Measurements from ENCODE around the gene CAPN12. TPM values are rescaled to one million over a fixed set of nuclear protein-coding genes. Genes with fewer than 3 reads are reported as not detected.
A peak's percentile ranks its signal among the peaks of the same experiment; 100 is the strongest.

CAPN12 gene
- total and polyA plus RNA-seq, 5 donors from 2014 or later: 1.0 to 6.1 (median 2.2) TPM

DNA sequence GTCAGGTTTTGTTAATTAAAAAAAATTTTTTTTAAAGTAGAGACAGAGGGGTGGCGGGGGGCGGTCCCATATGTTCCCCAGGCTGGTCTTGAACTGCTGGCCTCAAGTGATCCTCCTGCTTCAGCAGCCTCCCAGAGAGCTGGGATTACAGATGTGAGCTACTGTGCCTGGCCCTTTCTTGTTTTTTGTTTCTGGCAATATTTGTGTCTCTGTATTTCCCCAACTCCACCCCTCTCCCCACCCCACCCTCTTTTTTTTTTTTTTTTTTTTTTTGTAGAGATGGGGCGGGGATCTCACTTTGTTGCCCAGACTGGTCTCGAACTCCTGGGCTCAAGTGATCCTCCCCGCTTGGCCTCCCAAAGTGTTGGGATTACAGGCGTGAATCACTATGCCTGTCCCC lies 600 bp upstream of the CAPN12 start:
- H3K4me1 ChIP-seq (ENCODE audit: control insufficient read depth, insufficient read depth, low read length, poor library complexity, severe bottlenecking): peaks cover 5% of the 10 kb centered on the region
- H3K9me3 ChIP-seq (ENCODE audit: control insufficient read depth in 2 of 2, low read length in 2 of 2): no peaks in the 10 kb centered on the region
- Mint-ChIP-seq H3K4me1 (peaks cover 0 to 4% (median under 1%) of the 10 kb centered on the region in 4 donors), H3K9me3 (peaks cover 0 to 2% (median 0%) of the 10 kb centered on the region in 7 donors), H3K27ac (peak overlapping the region in 1 of 3 donors; percentile 48), H3K4me3 (no peak overlapping the region), H3K27me3 (peaks cover 15% of the 10 kb centered on the region), H3K36me3 (no peaks in the 10 kb centered on the region)
- ATAC-seq (ENCODE audit: low read depth in 2 of 2) (no peak), DNase-seq (no peak)
- H3K4me3 ChIP-seq (ENCODE audit: low read depth, low read length): no peak overlapping the region
- no peaks in the 10 kb centered on the region for H3K36me3 ChIP-seq (ENCODE audit: control insufficient read depth, insufficient read depth, low read length)
- H3K27ac ChIP-seq (ENCODE audit: insufficient read depth, low read length, poor library complexity, severe bottlenecking): no peak overlapping the region
- no peaks in the 10 kb centered on the region for H3K27me3 ChIP-seq (ENCODE audit: control insufficient read depth, insufficient read depth, low read length)

DNA sequence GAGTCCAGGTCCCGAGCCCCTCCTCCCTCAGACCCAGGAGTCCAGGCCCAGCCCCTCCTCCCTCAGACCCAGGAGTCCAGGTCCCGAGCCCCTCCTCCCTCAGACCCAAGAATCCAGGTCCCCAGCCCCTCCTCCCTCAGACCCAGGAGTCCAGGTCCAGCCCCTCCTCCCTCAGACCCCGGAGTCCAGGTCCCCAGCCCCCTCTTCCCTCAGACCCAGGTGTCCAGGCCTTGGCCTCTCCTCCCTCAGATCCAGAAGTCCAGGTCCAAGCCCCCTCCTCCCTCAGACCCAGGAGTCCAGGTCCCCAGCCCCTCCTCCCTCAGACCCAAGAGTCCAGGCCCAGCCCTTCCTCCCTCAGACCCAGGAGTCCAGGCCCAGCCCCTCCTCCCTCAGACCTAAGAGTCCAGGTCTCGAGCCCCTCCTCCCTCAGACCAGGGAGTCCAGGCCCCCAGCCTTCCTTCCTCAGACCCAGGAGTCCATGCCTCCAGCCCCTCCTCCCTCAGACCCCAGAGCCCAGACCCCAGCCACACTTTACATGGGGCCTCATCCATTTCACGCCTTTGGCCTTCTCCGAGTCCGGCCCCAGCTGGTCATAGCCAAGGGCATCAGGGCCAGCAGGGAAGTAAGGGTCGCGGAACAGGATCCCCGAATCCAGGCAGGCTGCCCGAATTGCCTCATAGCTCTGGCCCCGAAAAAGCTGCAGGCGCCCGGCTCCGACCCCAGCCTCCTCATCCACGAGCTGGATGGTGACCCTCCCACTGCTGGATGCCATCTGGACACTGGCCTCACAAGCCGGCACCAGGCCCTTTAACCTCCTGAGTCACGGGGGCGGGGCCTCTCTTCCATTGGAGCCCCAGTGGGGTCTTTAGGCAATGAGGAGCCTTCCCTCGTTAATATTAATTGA lies 628 bp downstream of the CAPN12 start:
- peaks cover 0 to 15% (median 3%) of the 10 kb centered on the region in 4 donors for H3K4me1 Mint-ChIP-seq
- H3K27ac Mint-ChIP-seq: no peak overlapping the region
- Histone ChIP-seq H3K9me3 (ENCODE audit: control insufficient read depth in 2 of 2, low read length in 2 of 2) (no peaks in the 10 kb centered on the region), H3K4me1 (ENCODE audit: control insufficient read depth, insufficient read depth, low read length, poor library complexity, severe bottlenecking) (peaks cover 10% of the 10 kb centered on the region), H3K36me3 (ENCODE audit: control insufficient read depth, insufficient read depth, low read length) (no peaks in the 10 kb centered on the region), H3K4me3 (ENCODE audit: low read depth, low read length) (no peak overlapping the region), H3K27me3 (ENCODE audit: control insufficient read depth, insufficient read depth, low read length) (no peaks in the 10 kb centered on the region), H3K27ac (ENCODE audit: insufficient read depth, low read length, poor library complexity, severe bottlenecking) (no peak overlapping the region)
- peaks cover 4% of the 10 kb centered on the region for H3K27me3 Mint-ChIP-seq
- DNase-seq: no peak
- no peaks in the 10 kb centered on the region for H3K36me3 Mint-ChIP-seq
- H3K9me3 Mint-ChIP-seq: peaks cover 0 to 2% (median 0%) of the 10 kb centered on the region in 7 donors
- H3K4me3 Mint-ChIP-seq: no peak overlapping the region
- ATAC-seq (ENCODE audit: low read depth in 2 of 2): no peak

DNA sequence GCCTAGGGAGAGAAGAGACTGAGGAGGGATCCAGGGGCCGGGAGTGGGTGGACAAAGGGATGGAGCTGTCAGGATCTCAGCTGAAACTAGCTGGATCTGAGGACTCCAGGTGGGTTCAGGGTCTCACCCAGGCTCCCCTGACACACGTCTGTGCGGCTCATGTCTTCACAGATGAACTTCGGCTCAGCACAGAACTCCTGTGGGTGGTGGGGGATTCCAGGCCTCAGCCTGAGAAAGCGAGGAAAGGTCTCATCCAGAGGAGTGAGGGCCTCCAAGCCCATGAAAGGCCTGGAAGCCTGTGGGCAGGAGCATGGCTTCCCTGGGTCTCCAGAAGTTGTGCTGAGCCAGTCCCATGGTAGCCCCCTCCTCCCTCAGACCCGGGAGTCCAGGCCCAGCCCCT lies 1.4 kb downstream of the CAPN12 start:
- H3K4me1 ChIP-seq (ENCODE audit: control insufficient read depth, insufficient read depth, low read length, poor library complexity, severe bottlenecking): peaks cover 10% of the 10 kb centered on the region
- H3K36me3 ChIP-seq (ENCODE audit: control insufficient read depth, insufficient read depth, low read length): no peaks in the 10 kb centered on the region
- H3K27me3 ChIP-seq (ENCODE audit: control insufficient read depth, insufficient read depth, low read length): no peaks in the 10 kb centered on the region
- H3K27ac Mint-ChIP-seq: no peak overlapping the region
- H3K36me3 Mint-ChIP-seq: no peaks in the 10 kb centered on the region
- H3K4me3 Mint-ChIP-seq: no peak overlapping the region
- H3K9me3 Mint-ChIP-seq: peaks cover 0 to 2% (median 0%) of the 10 kb centered on the region in 7 donors
- H3K27ac ChIP-seq (ENCODE audit: insufficient read depth, low read length, poor library complexity, severe bottlenecking): no peak overlapping the region
- no peaks in the 10 kb centered on the region for H3K27me3 Mint-ChIP-seq
- H3K4me3 ChIP-seq (ENCODE audit: low read depth, low read length): no peak overlapping the region
- no peaks in the 10 kb centered on the region for H3K9me3 ChIP-seq (ENCODE audit: control insufficient read depth in 2 of 2, low read length in 2 of 2)
- no peak for DNase-seq
- peaks cover 0 to 20% (median 4%) of the 10 kb centered on the region in 4 donors for H3K4me1 Mint-ChIP-seq
- ATAC-seq (ENCODE audit: low read depth in 2 of 2): no peak

DNA sequence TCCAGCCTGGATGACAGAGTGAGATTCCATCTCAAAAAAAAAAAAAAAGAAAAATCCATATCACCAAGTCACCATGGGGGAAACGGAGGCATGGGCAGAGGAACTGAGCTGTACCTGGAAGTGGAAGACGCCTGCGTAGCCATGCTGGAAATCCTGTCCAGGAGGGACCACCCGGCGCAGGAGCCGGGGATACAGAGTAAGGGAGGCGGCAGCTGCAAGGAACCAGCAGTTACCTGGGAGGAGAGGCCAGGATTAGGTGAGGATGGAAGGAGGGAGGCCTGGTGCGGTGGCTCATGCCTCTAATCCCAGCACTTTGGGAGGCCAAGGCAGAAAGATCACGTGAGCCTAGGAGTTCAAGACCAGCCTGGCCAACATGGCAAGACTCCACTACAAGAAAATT lies 2.0 kb downstream of the CAPN12 start:
- H3K36me3 Mint-ChIP-seq: no peaks in the 10 kb centered on the region
- peaks cover 0 to 2% (median 0%) of the 10 kb centered on the region in 7 donors for H3K9me3 Mint-ChIP-seq
- no peaks in the 10 kb centered on the region for H3K27me3 Mint-ChIP-seq
- no peak overlapping the region for H3K4me3 Mint-ChIP-seq
- no peak overlapping the region for H3K27ac Mint-ChIP-seq
- H3K4me1 ChIP-seq (ENCODE audit: control insufficient read depth, insufficient read depth, low read length, poor library complexity, severe bottlenecking): peaks cover 13% of the 10 kb centered on the region
- no peak overlapping the region for H3K27ac ChIP-seq (ENCODE audit: insufficient read depth, low read length, poor library complexity, severe bottlenecking)
- H3K9me3 ChIP-seq (ENCODE audit: control insufficient read depth in 2 of 2, low read length in 2 of 2): no peaks in the 10 kb centered on the region
- H3K36me3 ChIP-seq (ENCODE audit: control insufficient read depth, insufficient read depth, low read length): no peaks in the 10 kb centered on the region
- ATAC-seq (ENCODE audit: low read depth in 2 of 2) (no peak), DNase-seq (no peak)
- H3K27me3 ChIP-seq (ENCODE audit: control insufficient read depth, insufficient read depth, low read length): no peaks in the 10 kb centered on the region
- peaks cover 0 to 25% (median 8%) of the 10 kb centered on the region in 4 donors for H3K4me1 Mint-ChIP-seq
- H3K4me3 ChIP-seq (ENCODE audit: low read depth, low read length): no peak overlapping the region

DNA sequence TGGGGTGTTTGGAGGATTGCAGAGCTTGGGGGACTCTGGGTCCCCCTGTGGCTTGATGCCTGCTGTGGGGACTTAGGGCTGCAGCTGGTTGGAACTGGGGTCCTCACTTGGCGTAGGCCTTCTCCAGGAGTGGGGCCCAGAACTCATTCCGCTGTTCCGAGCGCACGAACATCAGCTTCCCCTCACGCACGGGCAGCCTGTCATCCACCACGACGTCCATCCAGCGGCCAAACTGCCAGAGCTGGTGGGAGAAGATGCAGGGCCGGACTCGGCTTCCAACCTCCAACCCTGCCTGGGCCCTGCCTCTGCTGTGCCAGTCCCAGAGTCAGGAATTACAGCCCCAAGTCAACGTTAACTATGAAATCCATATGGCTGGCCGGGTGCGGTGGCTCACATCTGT lies 2.6 kb downstream of the CAPN12 start:
- peaks cover 0 to 2% (median 0%) of the 10 kb centered on the region in 7 donors for H3K9me3 Mint-ChIP-seq
- H3K36me3 Mint-ChIP-seq: no peaks in the 10 kb centered on the region
- H3K4me1 ChIP-seq (ENCODE audit: control insufficient read depth, insufficient read depth, low read length, poor library complexity, severe bottlenecking): peaks cover 19% of the 10 kb centered on the region
- no peak overlapping the region for H3K27ac ChIP-seq (ENCODE audit: insufficient read depth, low read length, poor library complexity, severe bottlenecking)
- ATAC-seq (ENCODE audit: low read depth in 2 of 2) (no peak), DNase-seq (no peak)
- H3K4me3 ChIP-seq (ENCODE audit: low read depth, low read length): no peak overlapping the region
- H3K4me3 Mint-ChIP-seq: no peak overlapping the region
- H3K36me3 ChIP-seq (ENCODE audit: control insufficient read depth, insufficient read depth, low read length): no peaks in the 10 kb centered on the region
- H3K27me3 ChIP-seq (ENCODE audit: control insufficient read depth, insufficient read depth, low read length): no peaks in the 10 kb centered on the region
- no peak overlapping the region for H3K27ac Mint-ChIP-seq
- peaks cover 0 to 25% (median 8%) of the 10 kb centered on the region in 4 donors for H3K4me1 Mint-ChIP-seq
- no peaks in the 10 kb centered on the region for H3K9me3 ChIP-seq (ENCODE audit: control insufficient read depth in 2 of 2, low read length in 2 of 2)
- H3K27me3 Mint-ChIP-seq: no peaks in the 10 kb centered on the region

DNA sequence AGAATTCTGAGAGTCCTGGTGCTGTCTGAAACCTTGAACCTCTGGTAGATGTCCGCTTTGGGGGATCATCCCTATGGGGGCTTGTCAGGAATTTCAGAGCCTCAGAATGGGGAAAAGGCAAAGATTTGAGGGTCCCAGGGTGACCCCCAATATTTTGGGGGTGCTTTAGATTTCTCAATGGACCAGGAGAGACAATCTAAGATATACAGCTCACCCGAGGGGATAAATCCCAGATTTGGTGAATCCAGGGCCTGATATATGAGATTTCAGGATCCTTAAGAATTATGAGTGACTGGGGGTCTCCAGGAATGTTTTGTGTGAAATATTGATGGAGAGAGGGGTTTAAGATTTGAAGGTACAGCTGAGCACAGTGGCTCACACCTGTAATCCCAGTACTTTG lies 3.3 kb downstream of the CAPN12 start:
- no peaks in the 10 kb centered on the region for H3K9me3 ChIP-seq (ENCODE audit: control insufficient read depth in 2 of 2, low read length in 2 of 2)
- ATAC-seq (ENCODE audit: low read depth in 2 of 2) (no peak), DNase-seq (no peak)
- no peaks in the 10 kb centered on the region for H3K36me3 ChIP-seq (ENCODE audit: control insufficient read depth, insufficient read depth, low read length)
- Mint-ChIP-seq H3K36me3 (no peaks in the 10 kb centered on the region), H3K4me1 (peaks cover 0 to 29% (median 9%) of the 10 kb centered on the region in 4 donors), H3K27ac (no peak overlapping the region), H3K4me3 (peak overlapping the region in 1 of 4 donors; percentile 47), H3K9me3 (peaks cover 0 to 3% (median 0%) of the 10 kb centered on the region in 7 donors), H3K27me3 (no peaks in the 10 kb centered on the region)
- H3K27me3 ChIP-seq (ENCODE audit: control insufficient read depth, insufficient read depth, low read length): no peaks in the 10 kb centered on the region
- H3K4me3 ChIP-seq (ENCODE audit: low read depth, low read length): no peak overlapping the region
- peaks cover 26% of the 10 kb centered on the region for H3K4me1 ChIP-seq (ENCODE audit: control insufficient read depth, insufficient read depth, low read length, poor library complexity, severe bottlenecking)
- H3K27ac ChIP-seq (ENCODE audit: insufficient read depth, low read length, poor library complexity, severe bottlenecking): no peak overlapping the region

DNA sequence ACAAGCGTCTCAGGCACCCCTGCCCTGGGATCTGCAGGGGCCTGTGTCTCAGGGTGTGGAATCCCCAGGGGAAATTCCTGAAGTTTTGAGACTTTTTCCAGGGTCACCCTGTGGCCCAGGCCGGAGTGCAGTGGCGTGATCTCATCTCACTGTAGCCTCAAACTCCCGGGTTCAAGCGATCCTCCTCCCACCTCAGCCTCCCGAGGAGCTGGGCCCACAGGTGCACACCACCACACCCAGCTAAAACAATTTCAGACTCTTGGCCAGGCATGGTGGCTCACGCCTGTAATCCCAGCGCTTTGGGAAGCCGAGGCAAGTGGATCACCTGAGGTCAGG lies 4.0 kb downstream of the CAPN12 start:
- no peaks in the 10 kb centered on the region for H3K27me3 Mint-ChIP-seq
- Histone ChIP-seq H3K27me3 (ENCODE audit: control insufficient read depth, insufficient read depth, low read length) (no peaks in the 10 kb centered on the region), H3K4me3 (ENCODE audit: low read depth, low read length) (no peak overlapping the region)

More for the DNA sequence above, 4.0 kb downstream of the CAPN12 start:
- H3K27ac ChIP-seq (ENCODE audit: insufficient read depth, low read length, poor library complexity, severe bottlenecking): no peak overlapping the region
- H3K9me3 ChIP-seq (ENCODE audit: control insufficient read depth in 2 of 2, low read length in 2 of 2): no peaks in the 10 kb centered on the region
- peak overlapping the region in 2 of 4 donors; percentile 27 to 35 for H3K4me3 Mint-ChIP-seq
- H3K27ac Mint-ChIP-seq: no peak overlapping the region
- DNase-seq: no peak
- H3K9me3 Mint-ChIP-seq: peaks cover 0 to 3% (median 0%) of the 10 kb centered on the region in 7 donors
- ATAC-seq (ENCODE audit: low read depth in 2 of 2): no peak
- H3K4me1 ChIP-seq (ENCODE audit: control insufficient read depth, insufficient read depth, low read length, poor library complexity, severe bottlenecking): peaks cover 28% of the 10 kb centered on the region
- no peaks in the 10 kb centered on the region for H3K36me3 Mint-ChIP-seq
- peaks cover 0 to 31% (median 9%) of the 10 kb centered on the region in 4 donors for H3K4me1 Mint-ChIP-seq
- H3K36me3 ChIP-seq (ENCODE audit: control insufficient read depth, insufficient read depth, low read length): no peaks in the 10 kb centered on the region
